ENCODE measurements around the gene KYNU.

Gene KYNU

DNA sequence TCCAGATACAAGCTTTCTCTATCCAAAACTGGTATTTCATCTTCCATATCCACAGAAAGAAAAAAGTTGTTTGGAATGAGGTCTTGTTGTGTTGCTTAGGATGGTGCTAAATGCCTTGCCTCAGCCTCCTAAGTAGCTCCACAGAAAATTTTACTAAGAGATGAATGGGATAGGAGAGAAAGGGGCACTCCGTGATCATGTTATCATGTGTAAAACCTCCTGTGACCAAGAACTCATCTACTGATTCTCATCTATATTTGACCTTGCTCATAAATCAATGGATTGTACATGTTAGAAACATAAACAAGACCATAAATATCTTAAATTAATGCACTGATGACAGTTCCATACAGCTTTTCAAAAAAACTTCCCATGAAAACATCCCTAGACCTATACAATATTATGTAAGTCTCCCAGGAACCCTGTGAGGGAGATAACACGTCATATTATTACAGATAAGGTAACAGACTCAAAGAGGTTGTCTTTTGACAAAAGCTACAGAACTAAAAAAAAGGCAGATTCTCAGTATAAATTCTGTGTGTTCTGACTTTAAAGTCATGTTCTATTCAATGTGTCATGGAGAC lies 29.3 kb upstream of the KYNU start:
- in situ Hi-C loops (cut with HindIII; ENCODE audit: low pct_ligation_motif_present, low sequenced_read_pairs), result no loop called here
- TF ChIP-seq, protein P1, sequence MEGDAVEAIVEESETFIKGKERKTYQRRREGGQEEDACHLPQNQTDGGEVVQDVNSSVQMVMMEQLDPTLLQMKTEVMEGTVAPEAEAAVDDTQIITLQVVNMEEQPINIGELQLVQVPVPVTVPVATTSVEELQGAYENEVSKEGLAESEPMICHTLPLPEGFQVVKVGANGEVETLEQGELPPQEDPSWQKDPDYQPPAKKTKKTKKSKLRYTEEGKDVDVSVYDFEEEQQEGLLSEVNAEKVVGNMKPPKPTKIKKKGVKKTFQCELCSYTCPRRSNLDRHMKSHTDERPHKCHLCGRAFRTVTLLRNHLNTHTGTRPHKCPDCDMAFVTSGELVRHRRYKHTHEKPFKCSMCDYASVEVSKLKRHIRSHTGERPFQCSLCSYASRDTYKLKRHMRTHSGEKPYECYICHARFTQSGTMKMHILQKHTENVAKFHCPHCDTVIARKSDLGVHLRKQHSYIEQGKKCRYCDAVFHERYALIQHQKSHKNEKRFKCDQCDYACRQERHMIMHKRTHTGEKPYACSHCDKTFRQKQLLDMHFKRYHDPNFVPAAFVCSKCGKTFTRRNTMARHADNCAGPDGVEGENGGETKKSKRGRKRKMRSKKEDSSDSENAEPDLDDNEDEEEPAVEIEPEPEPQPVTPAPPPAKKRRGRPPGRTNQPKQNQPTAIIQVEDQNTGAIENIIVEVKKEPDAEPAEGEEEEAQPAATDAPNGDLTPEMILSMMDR (IDR thresholded peaks at IDR 0.05; ENCODE audit: low read depth, low read length, missing control alignments), result no peak
- no peak overlapping the region for H3K4me3 ChIP-seq (ENCODE audit: low read depth, low read length)

DNA sequence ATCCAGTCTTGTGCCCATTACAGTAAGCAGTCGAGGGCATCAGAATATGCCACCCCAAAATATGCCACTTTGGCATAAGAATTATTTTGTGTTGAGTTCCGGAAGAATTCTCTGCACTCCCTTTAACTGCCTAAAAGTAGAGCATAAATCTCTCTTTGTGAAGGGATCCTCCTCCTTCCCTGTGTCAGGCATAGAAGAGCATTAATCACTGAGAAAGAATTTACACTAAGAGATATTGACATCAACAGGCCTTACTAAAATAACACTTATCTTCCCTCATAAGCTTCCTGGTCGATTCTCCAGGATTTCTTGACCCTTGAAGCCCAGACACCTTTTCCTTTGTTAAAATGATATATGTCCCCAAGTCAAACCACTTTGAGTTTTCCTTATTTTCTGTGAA lies 27.6 kb upstream of the KYNU start:
- Histone ChIP-seq H3K27ac (no peak overlapping the region), H3K27me3 (replicated peaks) (no peaks in the 10 kb centered on the region), H3K36me3 (replicated peaks) (no peaks in the 10 kb centered on the region), H3K4me3 (ENCODE audit: low read depth, low read length) (no peak overlapping the region)
- DNase-seq, result peak; percentile 20
- in situ Hi-C loops (cut with HindIII; ENCODE audit: low pct_ligation_motif_present, low sequenced_read_pairs), result no loop called here
- TF ChIP-seq, protein P1 (IDR thresholded peaks at IDR 0.05; ENCODE audit: low read depth, low read length, missing control alignments), result no peak

More for the DNA sequence above, 29.3 kb upstream of the KYNU start:
- Histone ChIP-seq H3K27me3 (replicated peaks) (no peaks in the 10 kb centered on the region), H3K27ac (no peak overlapping the region), H3K36me3 (replicated peaks) (no peaks in the 10 kb centered on the region)
- no peak for DNase-seq

DNA sequence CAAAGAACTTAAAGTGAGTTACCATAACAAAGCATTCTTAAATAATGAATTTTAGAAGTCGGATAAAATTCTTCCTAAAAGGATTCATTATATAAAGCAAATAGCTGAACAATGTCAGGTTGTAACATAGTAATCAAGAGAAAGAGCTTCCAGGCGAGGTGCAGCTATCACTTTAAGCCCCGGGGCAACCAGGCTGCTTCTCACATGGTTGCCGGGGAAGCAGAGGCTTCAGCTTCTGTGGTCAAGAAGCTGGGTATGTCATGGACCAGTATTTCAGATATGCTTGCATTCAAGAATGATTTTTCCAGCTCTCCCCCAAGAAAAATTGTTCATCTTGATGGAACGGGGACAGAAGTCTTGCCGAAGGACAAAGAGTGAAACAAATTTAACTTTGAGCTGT lies 23.6 kb upstream of the KYNU start:
- in situ Hi-C loops (cut with HindIII; ENCODE audit: low pct_ligation_motif_present, low sequenced_read_pairs), result no loop called here
- Histone ChIP-seq H3K27ac (no peak overlapping the region), H3K36me3 (replicated peaks) (no peaks in the 10 kb centered on the region), H3K27me3 (replicated peaks) (no peaks in the 10 kb centered on the region), H3K4me3 (ENCODE audit: low read depth, low read length) (no peak overlapping the region)
- DNase-seq, result no peak
- TF ChIP-seq, protein P1 (IDR thresholded peaks at IDR 0.05; ENCODE audit: low read depth, low read length, missing control alignments), result no peak

- in situ Hi-C loops (cut with HindIII; ENCODE audit: low pct_ligation_motif_present, low sequenced_read_pairs), result no loop called here
Measured at GRCh38 chr2:142857256-142858164, 20.0 kb upstream of the KYNU start.

GRCh38 chr2:142858961-142859360 lies 18.5 kb upstream of the KYNU start:
- TF ChIP-seq, protein P1 (IDR thresholded peaks at IDR 0.05; ENCODE audit: low read depth, low read length, missing control alignments), result no peak
- H3K36me3 ChIP-seq (replicated peaks), result no peaks in the 10 kb centered on the region
- no peak for DNase-seq
- H3K27ac ChIP-seq, result no peak overlapping the region
- H3K27me3 ChIP-seq (replicated peaks), result no peaks in the 10 kb centered on the region
- in situ Hi-C loops (cut with HindIII; ENCODE audit: low pct_ligation_motif_present, low sequenced_read_pairs), result no loop called here
- no peak overlapping the region for H3K4me3 ChIP-seq (ENCODE audit: low read depth, low read length)

More at GRCh38 chr2:142857256-142858164, 20.0 kb upstream of the KYNU start:
- TF ChIP-seq, protein P1 (IDR thresholded peaks at IDR 0.05; ENCODE audit: low read depth, low read length, missing control alignments), result no peak
- H3K27me3 ChIP-seq (replicated peaks), result no peaks in the 10 kb centered on the region
- H3K27ac ChIP-seq, result no peak overlapping the region
- no peak for DNase-seq
- no peak overlapping the region for H3K4me3 ChIP-seq (ENCODE audit: low read depth, low read length)
- no peaks in the 10 kb centered on the region for H3K36me3 ChIP-seq (replicated peaks)
